Suprapubic skin (tissue), 4 donors: ENCODE results near the gene ADAM19.

ENCODE experiments used
- POLR2A ChIP-seq, 2 donors: fragments of 450-650 bp; IDR thresholded peaks; one replicate each; pipeline ENCODE4 v1.6.1; 2017; ENCODE audit warnings: antibody characterized with exemption in 2 of 2, mild to moderate bottlenecking in 2 of 2, moderate library complexity in 2 of 2
- POLR2AphosphoS5 ChIP-seq, 3 donors: sonication (generic); formaldehyde crosslinking; IDR thresholded peaks; one replicate each; pipeline ENCODE4 v1.6.1; 2017; ENCODE audit warnings: antibody characterized with exemption in 3 of 3
- TF ChIP-seq, protein P1 (sequence below), 2 donors: fragments of 200-600 bp in 1 of 2; fragments of 450-650 bp in 1 of 2; sonication (generic) in 1 of 2; IDR thresholded peaks; one replicate each; pipeline ENCODE4 v1.5.1; 2016 to 2019; ENCODE audit warnings: antibody characterized with exemption in 2 of 2, mild to moderate bottlenecking in 1 of 2, moderate library complexity in 1 of 2

DNA sequence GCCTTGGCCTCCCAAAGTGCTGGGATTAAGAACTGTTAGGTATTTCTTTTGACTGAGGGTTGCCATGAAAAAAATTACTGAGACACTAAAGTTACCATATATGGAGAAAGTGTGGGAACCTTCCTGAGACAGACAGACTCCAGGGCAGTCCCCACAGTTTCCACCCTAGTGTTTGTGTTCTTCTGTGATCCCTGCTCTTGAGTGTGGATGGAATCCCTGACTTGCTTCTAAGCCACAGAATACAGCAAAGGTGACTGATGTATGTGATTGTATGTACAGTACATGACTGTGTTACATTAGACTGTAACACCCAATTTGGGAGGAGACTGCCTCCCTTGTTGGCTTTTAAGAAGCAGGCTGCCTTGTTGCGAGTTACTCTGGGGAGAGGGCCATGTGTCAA lies 24.7 kb upstream of the ADAM19 start:
- TF ChIP-seq POLR2AphosphoS5 (IDR thresholded peaks at IDR 0.05) = no peak
- TF ChIP-seq, protein P1, sequence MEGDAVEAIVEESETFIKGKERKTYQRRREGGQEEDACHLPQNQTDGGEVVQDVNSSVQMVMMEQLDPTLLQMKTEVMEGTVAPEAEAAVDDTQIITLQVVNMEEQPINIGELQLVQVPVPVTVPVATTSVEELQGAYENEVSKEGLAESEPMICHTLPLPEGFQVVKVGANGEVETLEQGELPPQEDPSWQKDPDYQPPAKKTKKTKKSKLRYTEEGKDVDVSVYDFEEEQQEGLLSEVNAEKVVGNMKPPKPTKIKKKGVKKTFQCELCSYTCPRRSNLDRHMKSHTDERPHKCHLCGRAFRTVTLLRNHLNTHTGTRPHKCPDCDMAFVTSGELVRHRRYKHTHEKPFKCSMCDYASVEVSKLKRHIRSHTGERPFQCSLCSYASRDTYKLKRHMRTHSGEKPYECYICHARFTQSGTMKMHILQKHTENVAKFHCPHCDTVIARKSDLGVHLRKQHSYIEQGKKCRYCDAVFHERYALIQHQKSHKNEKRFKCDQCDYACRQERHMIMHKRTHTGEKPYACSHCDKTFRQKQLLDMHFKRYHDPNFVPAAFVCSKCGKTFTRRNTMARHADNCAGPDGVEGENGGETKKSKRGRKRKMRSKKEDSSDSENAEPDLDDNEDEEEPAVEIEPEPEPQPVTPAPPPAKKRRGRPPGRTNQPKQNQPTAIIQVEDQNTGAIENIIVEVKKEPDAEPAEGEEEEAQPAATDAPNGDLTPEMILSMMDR (IDR thresholded peaks at IDR 0.05) = no peak
- TF ChIP-seq POLR2A (IDR thresholded peaks at IDR 0.05) = no peak
